GM12875 (cell line): ENCODE results near the gene LMNTD2.

Experiments used
- H3K4me3 ChIP-seq: one replicate; pipeline ENCODE4 v1.5.1; 2011; ENCODE audit warnings: low read depth, low read length, control low read depth
- CTCF ChIP-seq: IDR thresholded peaks from 2 replicates; pipeline ENCODE4 v1.5.1; 2011; ENCODE audit warnings: low read depth, mild to moderate bottlenecking, control low read depth, inconsistent platforms, low read length, moderate library complexity, borderline replicate concordance; ENCODE audit not compliant: insufficient read depth

LMNTD2 gene

GRCh38 chr11:593347-593746, 32.8 kb upstream of the LMNTD2 start:
- no peak for TF ChIP-seq CTCF
- H3K4me3 ChIP-seq: no peak overlapping the region

GRCh38 chr11:592918-593317, 32.4 kb upstream of the LMNTD2 start:
- TF ChIP-seq CTCF: no peak
- H3K4me3 ChIP-seq: no peak overlapping the region

GRCh38 chr11:592501-592900, 32.0 kb upstream of the LMNTD2 start:
- no peak for TF ChIP-seq CTCF
- H3K4me3 ChIP-seq: no peak overlapping the region

GRCh38 chr11:590997-591396, 30.5 kb upstream of the LMNTD2 start:
- TF ChIP-seq CTCF: no peak
- H3K4me3 ChIP-seq: no peak overlapping the region

GRCh38 chr11:589798-590197, 29.3 kb upstream of the LMNTD2 start:
- TF ChIP-seq CTCF: no peak
- no peak overlapping the region for H3K4me3 ChIP-seq

GRCh38 chr11:587978-588380, 27.4 kb upstream of the LMNTD2 start:
- no peak for TF ChIP-seq CTCF

GRCh38 chr11:587546-587945, 27.0 kb upstream of the LMNTD2 start:
- H3K4me3 ChIP-seq: no peak overlapping the region
- TF ChIP-seq CTCF: no peak

More at GRCh38 chr11:587978-588380, 27.4 kb upstream of the LMNTD2 start:
- H3K4me3 ChIP-seq: no peak overlapping the region
